Uterus (tissue), 4 donors: ENCODE measurements around the gene KRT33A. TPM values are rescaled to one million over a fixed set of nuclear protein-coding genes. Genes with fewer than 3 reads are reported as not detected.
A peak's percentile ranks its signal among the peaks of the same experiment; 100 is the strongest.

Source experiments
- DNase-seq, 2 donors: peaks; one replicate each; pipeline ENCODE4 v3.0.0-alpha.2; 2019 to 2020
- H3K27ac ChIP-seq, 2 donors: fragments of 200-600 bp; sonication (generic); 1 replicate in 1 of 2; 2 replicates in 1 of 2; pipeline ENCODE4 v1.5.1; 2016 to 2018
- H3K27me3 ChIP-seq, 2 donors: fragments of 200-600 bp; sonication (generic); one replicate each; pipeline ENCODE4 v1.5.1; 2018 to 2019; ENCODE audit warnings: control low read depth in 1 of 2
- H3K36me3 ChIP-seq, 2 donors: fragments of 200-600 bp; sonication (generic); one replicate each; pipeline ENCODE4 v1.5.1; 2019; ENCODE audit warnings: control low read depth in 1 of 2
- H3K4me1 ChIP-seq, 2 donors: fragments of 200-600 bp; sonication (generic); one replicate each; pipeline ENCODE4 v1.5.1; 2018 to 2019; ENCODE audit warnings: control low read depth in 1 of 2
- H3K4me3 ChIP-seq, 2 donors: fragments of 200-600 bp; sonication (generic); 1 replicate in 1 of 2; 2 replicates in 1 of 2; pipeline ENCODE4 v1.5.1; 2018 to 2019; ENCODE audit warnings: mild to moderate bottlenecking in 1 of 2
- H3K9me3 ChIP-seq, 2 donors: fragments of 200-600 bp; sonication (generic); one replicate each; pipeline ENCODE4 v1.5.1; 2019; ENCODE audit warnings: control low read depth in 1 of 2
- POLR2A ChIP-seq, 2 donors: fragments of 450-650 bp; IDR thresholded peaks; one replicate each; pipeline ENCODE4 v1.6.1; 2016; ENCODE audit warnings: antibody characterized with exemption in 2 of 2, mild to moderate bottlenecking in 1 of 2, moderate library complexity in 1 of 2
- intact Hi-C: fragments of 100-400 bp; cut with DNase I; formaldehyde crosslinking; loops from one replicate; pipeline ENCODE4 v1.15.1; 2023; ENCODE audit warnings: low total_unique reads
- total RNA-seq, 4 donors: library from RNA; depleted of rRNA in 3 of 4; stranded (reverse); fragments of >200 nt in 3 of 4; gene quantifications; one replicate each; pipeline versions ENCODE4 v1.1.0 to v1.2.4, GENCODE V29; 2014 to 2023
- TF ChIP-seq, protein P1 (sequence below), 4 experiments: fragments of 200-600 bp in 2 of 4; fragments of 450-650 bp in 2 of 4; sonication (generic) in 2 of 4; IDR thresholded peaks; one replicate each; pipeline ENCODE4 v1.5.1; 2016 to 2019; ENCODE audit warnings: antibody characterized with exemption in 4 of 4, mild to moderate bottlenecking in 2 of 4, moderate library complexity in 1 of 4
- donor health status: DM: yes; HTN: yes; CAD: no.

Gene KRT33A
- total RNA-seq, 4 donors from 2014 or later, result not detected

DNA sequence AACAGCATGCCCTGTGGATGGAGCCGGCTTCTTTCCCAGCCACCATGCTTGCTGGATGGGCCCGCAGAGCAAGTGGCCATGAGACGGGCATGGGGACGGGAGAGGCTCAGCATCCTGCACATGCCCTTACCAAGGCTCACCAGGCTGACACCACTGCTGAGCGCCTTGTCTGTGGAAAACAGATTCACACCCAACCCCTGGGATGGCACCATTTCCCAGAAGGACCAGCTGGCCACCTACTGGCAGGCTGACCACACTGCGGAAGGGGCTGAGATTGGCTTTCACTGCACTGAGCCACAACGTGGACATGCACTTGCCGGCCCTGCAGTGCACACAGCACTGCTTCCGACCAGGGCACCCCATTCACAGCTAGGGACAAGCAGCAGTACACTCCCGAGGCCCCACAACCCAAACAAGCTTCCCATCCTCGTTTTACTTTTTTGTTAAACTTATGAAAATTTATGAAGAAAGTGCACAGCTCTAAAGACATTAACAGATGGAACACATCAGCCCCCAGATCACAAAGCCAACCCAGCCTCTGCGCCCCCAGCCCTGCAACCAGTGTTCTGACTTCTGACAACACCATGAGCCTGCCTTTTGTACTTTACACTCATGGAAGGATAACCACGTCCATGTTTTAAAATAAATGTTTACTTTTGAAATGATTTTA is 21.2 kb downstream of the KRT33A start:
- no peak overlapping the region for H3K27ac ChIP-seq
- no peak overlapping the region for H3K4me3 ChIP-seq
- no peaks in the 10 kb centered on the region for H3K4me1 ChIP-seq
- H3K27me3 ChIP-seq, result no peaks in the 10 kb centered on the region
- TF ChIP-seq POLR2A (IDR thresholded peaks at IDR 0.05), result no peak
- TF ChIP-seq, protein P1, sequence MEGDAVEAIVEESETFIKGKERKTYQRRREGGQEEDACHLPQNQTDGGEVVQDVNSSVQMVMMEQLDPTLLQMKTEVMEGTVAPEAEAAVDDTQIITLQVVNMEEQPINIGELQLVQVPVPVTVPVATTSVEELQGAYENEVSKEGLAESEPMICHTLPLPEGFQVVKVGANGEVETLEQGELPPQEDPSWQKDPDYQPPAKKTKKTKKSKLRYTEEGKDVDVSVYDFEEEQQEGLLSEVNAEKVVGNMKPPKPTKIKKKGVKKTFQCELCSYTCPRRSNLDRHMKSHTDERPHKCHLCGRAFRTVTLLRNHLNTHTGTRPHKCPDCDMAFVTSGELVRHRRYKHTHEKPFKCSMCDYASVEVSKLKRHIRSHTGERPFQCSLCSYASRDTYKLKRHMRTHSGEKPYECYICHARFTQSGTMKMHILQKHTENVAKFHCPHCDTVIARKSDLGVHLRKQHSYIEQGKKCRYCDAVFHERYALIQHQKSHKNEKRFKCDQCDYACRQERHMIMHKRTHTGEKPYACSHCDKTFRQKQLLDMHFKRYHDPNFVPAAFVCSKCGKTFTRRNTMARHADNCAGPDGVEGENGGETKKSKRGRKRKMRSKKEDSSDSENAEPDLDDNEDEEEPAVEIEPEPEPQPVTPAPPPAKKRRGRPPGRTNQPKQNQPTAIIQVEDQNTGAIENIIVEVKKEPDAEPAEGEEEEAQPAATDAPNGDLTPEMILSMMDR (IDR thresholded peaks at IDR 0.05), result peak in 3 of 4 experiments; percentile 32 to 46 (median 42)
- intact Hi-C loops, result no loop called here
- no peaks in the 10 kb centered on the region for H3K36me3 ChIP-seq
- DNase-seq, result no peak
- no peaks in the 10 kb centered on the region for H3K9me3 ChIP-seq

DNA sequence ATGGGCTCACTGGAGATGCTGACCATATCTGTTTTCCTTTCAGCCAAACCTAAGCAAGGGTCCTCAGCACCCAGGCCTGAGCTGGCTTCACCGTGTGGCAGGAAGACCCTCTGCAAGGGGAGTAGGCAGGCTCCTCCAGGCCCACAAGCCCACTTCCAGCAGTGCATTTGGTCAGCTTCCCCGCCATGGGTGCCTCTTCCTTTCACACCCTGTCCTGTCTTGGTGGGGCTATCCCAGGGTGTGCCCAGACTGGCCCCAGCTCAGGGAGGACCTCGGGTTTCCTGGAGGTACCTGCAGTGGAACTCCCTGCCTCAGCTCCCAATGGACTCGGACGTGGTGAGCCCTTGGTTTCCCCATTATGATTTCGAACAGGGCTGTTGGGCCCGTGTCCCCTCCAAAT is 22.4 kb downstream of the KRT33A start:
- TF ChIP-seq POLR2A (IDR thresholded peaks at IDR 0.05), result no peak
- TF ChIP-seq, protein P1 (IDR thresholded peaks at IDR 0.05), result no peak
- no peak overlapping the region for H3K4me3 ChIP-seq
- no peaks in the 10 kb centered on the region for H3K9me3 ChIP-seq
- no peak overlapping the region for H3K27ac ChIP-seq
- intact Hi-C loops, result no loop called here
- no peaks in the 10 kb centered on the region for H3K36me3 ChIP-seq
- H3K27me3 ChIP-seq, result no peaks in the 10 kb centered on the region
- no peaks in the 10 kb centered on the region for H3K4me1 ChIP-seq
- DNase-seq, result no peak

DNA sequence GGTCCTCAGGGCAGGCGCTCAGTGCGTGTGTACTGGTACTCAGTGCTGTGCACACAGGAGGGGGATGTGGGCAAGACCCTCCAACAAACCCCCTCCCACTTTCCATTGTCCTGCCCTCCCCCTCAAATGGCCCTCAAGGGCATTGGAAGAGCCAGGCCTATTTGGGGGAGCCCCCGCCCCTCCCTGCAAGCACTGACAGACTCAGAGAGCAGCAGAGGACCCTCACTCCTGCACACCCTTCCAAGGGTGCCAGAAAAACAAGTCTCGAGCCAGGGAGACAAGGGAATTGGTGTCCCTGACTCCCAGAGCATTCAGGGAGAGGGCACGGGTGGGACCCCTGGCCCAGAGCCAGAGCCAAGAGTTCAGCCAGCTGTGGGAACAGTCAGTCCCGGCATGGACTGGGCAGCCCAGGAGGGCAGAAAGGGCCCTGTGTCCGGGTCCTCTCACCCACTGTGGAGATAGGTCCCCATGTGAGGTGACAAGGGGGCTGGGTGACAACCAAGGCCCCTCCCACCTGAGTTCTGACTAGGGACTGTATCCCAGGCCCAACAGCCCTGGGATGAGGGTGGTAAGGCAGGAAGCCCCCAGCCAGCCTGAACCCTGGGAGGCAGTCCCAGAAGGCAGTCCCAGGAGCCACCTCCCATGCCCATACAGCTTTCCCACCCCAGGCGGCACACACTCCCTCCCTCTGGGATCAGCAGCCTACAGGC is 23.1 kb downstream of the KRT33A start:
- Histone ChIP-seq H3K36me3 (no peaks in the 10 kb centered on the region), H3K4me1 (no peaks in the 10 kb centered on the region), H3K4me3 (no peak overlapping the region), H3K27ac (no peak overlapping the region), H3K27me3 (no peaks in the 10 kb centered on the region), H3K9me3 (no peaks in the 10 kb centered on the region)
- intact Hi-C loops, result no loop called here
- DNase-seq, result no peak
- TF ChIP-seq, protein P1 (IDR thresholded peaks at IDR 0.05), result no peak
- no peak for TF ChIP-seq POLR2A (IDR thresholded peaks at IDR 0.05)

DNA sequence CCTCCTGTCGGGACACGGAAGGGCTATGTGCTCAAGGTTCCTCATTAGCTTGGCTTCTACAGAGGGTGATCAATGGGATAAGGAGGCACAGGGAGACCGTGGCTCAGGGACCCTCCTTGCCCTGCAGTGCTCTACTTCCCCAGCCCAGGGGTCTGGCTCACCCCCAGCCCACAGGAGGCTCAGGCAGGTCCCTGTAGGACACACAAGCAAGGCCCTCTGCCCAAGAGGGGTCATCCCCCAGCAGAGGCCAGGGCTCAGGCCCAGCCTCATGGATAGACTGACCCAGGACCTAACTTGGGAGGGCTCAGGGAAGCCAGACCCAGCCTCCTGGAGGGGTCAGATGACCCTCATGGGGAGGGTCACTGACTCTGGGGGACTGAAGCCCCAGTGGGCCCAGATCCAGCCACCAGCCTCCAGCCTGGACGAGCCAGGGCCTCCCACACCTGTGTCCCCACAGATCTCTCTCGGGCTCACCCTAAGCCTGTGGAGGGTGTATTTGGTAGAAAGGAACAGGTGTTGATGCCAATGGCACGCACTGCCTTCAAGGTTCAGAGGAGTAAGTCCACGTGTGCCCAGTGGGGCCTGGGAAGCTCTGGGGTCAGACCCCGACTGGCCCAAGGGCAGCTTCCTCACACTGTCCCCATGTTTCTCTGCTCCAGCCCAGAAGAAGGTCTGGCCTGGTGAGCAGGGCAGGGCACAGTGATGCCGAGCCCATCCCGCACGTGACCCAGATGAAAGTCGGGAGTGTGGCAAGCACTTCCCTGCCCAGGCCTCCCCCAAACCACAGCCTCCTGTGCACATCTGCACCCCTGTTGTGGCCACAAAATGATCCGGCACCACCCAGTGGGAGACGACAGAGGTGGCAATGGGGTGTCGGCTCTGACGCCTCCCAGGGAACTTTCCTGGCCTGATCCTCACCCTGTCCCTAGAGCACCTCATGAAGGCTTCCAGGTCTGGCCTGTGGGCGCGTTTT is 24.2 kb downstream of the KRT33A start:
- no peak for DNase-seq
- Histone ChIP-seq H3K4me3 (no peak overlapping the region), H3K27ac (no peak overlapping the region), H3K27me3 (no peaks in the 10 kb centered on the region), H3K4me1 (no peaks in the 10 kb centered on the region), H3K9me3 (no peaks in the 10 kb centered on the region), H3K36me3 (no peaks in the 10 kb centered on the region)
- intact Hi-C loops, result no loop called here
- TF ChIP-seq, protein P1 (IDR thresholded peaks at IDR 0.05), result no peak
- no peak for TF ChIP-seq POLR2A (IDR thresholded peaks at IDR 0.05)
